GM20431 (cell line): ENCODE results near the gene SURF1.
"Not testable (repeated sequence)": the region's sequence is repeated elsewhere in the genome, so short reads cannot be mapped to it uniquely, and the experiment has no call there.

ENCODE experiments used
- in situ Hi-C: fragments of 300-500 bp; cut with MseI, MboI; formaldehyde crosslinking; loops from one replicate; pipeline ENCODE4 v1.15.0; 2020; ENCODE audit warnings: low sequenced_read_pairs; ENCODE audit not compliant: unreplicated experiment

The SURF1 gene

DNA sequence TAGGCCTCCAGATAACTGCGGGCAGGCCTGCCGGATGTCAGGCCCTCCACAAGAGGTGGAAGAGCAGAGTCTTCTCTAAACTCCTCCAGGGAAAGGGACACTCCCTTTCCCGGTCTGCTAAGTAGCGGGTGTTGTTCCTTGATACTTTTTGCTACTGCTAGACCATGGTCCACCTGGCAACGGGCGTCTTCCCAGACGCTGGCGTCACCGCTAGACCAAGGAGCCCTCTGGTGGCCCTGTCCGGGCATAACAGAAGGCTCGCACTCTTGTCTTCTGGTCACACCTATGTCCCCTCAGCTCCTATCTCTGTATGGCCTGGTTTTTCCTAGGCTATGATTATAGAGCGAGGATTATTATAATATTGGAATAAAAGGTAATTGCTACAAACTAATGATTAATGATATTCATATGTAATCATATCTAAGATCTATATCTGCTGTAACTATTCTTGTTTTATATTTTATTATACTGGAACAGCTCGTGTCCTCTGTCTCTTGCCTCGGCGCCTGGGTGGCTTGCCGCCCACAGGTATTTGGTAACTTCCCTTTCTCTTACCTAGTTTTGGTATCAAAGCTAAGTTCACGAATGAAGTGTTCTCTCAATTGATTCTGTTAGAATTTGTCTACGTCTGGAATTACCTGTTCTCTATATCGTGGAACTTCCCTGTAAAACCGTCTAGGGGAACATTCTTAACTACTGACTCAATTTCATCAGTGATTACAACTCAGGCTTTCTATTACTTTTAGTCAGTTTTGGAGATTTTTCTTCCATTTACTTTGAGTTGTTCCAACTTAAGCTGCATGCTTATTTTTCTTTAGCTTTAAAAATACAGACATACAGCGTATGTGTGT is 26.8 kb downstream of the SURF1 start:
- in situ Hi-C loops: not testable (repeated sequence)

DNA sequence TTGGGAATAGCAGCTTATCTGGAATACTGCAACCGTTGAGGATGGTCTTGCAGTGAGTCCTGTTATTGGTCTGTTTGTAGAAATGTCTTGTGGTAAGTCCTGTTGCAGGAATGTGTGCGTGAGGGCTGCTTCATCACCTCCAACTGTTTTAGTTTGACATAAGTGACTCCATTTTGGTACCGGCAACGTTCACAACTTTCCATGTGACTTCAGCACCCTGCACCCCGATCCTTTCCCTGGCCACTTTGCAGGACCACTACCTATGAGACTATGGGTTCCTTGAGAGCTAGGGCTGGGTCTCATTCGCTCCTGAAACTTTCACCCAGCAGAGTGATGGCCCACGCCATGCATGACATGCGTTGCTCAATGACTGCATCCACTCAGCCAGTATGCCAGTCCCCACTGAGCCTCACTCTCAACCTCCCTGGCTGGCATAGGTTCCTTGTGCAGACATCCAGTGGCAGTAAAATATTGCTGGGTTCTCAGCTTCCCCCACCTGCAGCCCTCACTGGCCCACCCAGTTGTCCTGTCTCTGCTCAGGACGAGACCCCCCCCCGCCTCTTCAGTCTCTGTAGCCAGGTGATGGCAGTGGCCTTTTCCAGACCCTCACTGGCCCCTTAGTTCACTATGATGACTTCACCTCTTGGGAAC is 28.3 kb downstream of the SURF1 start:
- in situ Hi-C loops: no loop called here

DNA sequence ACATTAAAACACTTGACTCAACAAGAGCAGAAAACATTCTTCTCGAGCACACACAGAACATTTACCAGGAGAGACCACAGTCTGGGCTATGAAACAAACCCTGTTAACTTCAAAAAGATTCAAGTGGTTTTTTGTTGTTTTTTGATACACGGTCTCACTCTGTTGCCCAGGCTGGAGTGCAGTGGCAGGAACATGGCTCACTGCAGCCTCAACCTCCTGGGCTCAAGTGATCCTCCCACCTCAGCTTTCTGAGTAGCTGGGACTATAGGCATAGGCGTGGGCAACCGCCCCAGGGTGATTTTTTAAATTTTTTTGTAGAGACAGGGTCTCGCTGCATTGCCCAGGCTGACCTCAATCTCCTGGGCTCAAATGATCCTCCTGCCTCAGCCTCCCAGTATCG is 29.3 kb downstream of the SURF1 start:
- in situ Hi-C loops: not testable (repeated sequence)

DNA sequence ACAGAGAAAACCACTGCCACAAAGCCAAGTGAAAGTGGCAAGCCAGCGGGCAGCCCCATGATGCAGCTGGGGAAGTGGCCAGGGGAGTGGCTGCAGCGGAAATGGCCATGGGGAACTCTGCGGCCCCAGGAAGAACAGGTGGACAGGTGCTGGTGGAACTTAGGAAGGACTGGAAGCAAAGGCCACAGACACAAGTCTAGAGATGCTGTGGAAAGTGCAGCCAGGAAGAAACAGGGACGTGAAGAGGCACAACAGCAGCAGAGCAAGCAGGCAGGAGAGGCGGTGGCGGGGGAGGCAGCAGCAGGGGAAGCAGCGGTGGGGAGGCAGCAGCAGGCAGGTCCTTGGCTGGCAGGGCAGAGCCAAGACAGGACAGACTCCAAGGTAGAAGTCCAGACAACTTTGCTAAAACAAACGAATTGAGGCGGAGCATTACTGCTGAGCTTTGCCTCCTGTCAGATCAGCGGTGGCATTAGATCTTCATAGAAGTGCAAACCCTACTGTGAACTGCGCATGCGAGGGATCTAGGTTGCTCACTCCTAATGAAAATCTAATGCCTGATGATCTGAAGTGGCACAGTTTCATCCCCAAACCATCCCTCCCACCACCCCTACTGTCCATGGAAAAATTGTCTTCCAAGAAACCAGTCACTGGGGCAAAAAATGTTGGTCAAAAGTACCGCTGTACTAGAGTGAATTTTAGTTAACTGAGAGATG is 32.1 kb downstream of the SURF1 start:
- in situ Hi-C loops: no loop called here

DNA sequence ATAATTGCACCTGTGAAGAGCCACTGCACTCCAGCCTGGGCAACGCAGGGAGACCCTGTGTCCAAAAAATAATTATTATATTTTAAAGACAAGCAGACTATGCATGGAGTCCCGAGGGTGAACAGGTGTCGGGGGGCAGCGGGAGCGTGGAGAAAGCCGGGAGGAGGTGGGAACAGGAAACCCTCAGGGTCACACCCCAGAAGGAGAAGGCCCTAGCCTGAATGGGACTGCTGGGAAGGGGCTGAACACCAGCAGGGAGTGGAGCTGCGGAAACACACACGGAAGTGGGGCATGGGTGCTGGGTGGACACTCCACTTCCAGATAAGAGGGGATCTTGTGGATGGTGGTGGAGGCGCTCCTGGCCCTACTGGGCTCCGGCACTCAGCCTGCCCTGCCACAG is 33.1 kb downstream of the SURF1 start:
- in situ Hi-C loops: no loop called here

DNA sequence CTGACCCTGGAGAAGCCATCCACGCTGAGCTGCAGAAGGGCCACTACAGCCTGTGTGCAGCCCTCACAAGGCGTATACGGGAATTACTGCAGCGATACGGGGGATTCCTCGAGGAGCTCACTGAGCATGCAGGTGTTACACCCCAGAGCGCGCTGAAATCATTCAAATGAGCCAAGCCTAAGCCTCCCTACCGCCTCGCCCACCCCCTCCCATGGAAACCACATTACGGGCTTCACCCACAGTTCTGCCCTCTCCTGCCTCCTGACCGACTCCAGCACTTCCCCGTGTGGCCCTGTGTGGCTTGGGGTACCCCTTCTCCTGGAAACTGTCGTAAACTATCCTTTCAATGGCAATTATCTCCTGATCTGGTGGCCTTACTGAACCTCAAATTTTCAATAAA is 33.6 kb downstream of the SURF1 start:
- in situ Hi-C loops: no loop called here

DNA sequence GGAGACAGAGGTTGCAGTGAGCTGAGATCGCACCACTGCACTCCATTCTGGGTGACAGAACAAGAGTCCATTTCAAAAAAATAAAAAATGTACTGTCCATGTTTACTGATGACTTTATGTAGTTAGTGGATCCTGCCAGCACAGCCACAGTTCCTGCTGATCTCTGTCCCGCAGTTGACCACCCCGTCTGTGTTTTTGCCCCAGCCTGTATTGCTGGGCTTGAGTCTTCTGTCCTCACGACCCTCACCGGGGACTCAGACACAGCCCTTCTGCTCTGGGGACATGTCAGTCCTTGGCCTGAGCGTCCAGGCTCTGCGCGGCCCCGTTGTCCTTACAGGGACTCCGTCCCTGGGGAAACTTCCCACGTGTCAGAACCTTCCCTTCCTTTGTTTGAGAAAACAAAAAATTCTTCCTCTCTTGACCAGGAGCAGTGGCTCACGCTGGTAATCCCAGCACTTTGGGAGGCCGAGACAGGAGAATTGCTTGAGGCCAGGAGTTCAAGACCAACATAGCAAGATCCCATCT is 34.8 kb downstream of the SURF1 start:
- in situ Hi-C loops: no loop called here

DNA sequence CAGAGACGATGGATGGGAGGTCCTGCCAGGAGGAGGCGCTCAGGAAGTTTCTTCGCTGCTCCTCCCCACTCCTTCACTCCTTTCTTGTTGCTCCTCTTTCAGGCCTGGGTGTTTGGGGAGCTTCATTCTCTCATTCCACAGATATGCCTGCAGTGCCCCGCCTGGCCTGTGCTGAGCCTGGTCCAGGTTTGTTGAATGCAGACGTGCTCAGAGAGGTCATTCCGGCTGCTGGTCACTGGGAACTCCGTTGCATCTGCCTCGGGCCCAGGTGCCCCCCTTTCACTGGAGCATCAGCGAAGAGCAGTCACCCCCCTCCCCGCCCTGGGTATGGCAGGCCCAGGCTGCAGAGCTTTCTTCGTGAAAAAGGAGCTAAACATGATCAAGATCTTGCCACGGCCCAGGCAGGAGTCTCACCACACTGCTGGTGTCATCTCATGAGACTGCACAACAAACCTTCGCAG is 35.8 kb downstream of the SURF1 start:
- in situ Hi-C loops: no loop called here

DNA sequence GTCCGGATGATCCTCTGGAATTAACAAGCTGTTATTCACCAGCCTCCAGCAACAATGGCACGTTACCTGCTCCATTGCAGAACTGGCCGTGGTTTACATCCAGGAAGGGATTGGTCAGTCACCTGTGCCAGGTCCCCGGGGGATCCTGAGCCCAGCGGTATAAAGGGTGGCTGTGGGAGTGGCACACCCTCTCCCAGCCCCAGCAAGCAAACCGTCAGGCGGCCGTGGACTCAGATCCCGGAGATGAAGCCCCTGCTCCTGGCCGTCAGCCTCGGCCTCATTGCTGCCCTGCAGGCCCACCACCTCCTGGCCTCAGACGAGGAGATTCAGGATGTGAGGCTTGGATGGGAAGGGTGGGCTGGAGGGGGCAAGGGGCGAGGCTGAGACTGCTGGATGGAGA is 38.7 kb downstream of the SURF1 start:
- in situ Hi-C loops: not testable (repeated sequence)

DNA sequence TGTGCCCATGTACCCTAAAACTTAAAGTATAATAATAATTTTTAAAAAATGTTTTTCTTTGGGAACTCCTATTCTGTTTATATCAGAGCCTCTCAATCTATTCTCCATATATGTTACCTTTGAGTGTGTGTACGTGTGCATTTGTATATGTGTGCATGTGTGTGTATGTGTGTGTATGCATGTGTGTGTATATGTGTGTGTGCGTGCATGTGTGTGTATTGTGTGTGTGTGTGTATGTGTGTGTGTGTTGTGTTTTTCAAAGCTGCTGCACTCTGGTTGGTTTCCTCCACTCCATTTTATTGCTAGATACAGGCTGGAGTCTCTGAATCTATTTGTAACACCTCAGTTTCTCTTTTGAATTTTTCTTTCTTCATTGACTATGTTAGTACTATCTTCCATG is 40.3 kb downstream of the SURF1 start:
- in situ Hi-C loops: no loop called here

DNA sequence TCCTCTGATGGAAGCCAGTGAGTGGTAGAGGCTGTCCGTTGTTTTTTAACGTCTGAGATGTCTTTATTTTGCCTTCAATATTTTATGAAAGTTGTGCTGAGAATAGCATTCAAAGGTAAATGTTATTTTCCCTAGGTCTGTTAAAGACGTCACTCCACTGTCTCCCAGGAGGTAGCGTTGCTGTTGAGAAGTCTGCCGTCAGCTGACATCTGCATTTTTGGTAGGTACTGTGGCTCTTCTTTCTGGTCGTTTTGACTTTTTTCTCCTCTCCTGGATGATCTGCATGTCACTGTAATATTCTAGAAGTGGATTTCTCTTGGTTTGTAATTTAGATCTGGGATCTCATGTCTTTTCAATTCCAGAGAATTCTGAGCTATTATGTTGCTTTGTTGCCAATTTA is 46.7 kb downstream of the SURF1 start:
- in situ Hi-C loops: no loop called here

DNA sequence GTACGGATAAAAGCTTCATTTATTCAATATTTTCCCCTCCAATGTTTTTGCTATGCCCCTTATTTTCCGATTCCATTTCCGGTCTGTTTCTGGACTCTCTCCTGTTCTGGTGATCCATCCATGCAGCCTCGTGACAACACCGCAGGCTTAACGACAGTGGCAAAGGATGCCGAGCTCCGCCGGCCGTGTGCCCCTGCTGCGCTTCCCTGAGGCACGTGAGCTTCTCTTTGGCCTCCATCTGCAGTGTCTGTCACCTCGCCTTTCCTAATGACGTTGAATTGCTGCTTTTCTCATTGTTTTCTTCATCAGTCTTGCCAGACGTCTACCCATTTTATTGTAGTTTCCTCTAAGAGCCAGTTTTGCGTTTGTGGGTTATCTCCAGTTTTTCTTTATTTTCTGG is 49.0 kb downstream of the SURF1 start:
- in situ Hi-C loops: no loop called here

DNA sequence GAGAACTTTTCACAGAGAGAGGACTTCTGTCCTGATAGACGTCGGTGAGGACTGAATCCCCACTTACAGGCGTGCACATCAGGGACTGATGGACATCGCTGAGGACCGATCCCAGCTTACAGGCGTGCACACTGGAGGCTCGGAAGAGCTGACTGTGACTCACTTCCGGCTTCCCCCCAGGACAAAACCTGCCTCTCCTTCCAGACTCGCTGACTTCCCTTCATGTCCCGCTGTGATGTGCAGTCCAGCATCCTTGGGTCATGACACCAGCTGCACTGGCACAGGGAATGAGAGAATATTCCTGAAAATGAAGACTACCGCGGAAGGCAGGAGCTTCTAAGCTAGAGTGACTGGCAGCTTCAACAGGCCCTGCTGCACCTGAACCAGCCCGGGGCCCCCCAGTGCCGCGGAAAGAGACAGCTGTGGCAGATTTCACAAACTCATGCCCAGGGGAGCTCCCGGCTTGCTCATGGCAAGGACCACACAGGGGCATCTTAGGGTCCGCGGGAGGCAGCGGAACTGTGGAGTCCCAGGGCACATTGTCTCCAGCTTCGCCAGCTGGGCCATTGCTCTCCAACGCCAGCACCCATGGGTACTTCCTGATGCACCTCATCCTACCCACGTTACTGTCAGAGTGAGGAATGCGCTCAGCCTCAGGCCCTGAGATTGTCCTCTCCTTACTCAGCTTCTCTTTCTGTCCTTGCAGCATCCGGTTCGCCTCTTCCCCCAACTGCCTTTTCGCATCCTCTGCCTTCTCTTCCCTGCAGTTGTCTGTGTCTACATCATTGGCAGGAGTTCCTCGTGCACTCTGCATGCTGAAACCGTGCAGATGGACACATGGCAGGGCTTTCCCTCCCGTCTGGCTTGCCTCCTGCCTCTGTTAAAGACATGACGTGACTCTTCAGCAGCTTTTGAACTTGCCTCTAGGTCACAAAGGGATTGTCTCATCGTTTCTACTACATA is 49.8 kb downstream of the SURF1 start:
- in situ Hi-C loops: no loop called here

DNA sequence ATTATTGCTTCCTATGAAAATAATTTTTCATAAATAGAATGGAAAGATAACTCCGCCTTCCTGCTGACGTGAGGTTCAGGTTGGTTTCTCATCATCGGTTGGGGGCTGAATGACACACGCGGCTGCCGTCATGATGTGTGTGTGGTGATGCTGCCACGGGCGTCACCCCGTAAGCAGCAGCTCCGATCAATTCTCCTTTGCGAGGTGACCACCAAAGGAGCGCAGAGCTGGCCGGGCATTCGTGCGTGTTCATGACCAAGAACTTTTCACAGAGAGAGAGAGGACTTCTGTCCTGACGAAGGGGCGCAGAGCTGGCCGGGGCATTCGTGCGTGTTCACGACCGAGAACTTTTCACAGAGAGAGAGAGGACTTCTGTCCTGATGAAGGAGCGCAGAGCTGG is 50.6 kb downstream of the SURF1 start:
- in situ Hi-C loops: no loop called here

DNA sequence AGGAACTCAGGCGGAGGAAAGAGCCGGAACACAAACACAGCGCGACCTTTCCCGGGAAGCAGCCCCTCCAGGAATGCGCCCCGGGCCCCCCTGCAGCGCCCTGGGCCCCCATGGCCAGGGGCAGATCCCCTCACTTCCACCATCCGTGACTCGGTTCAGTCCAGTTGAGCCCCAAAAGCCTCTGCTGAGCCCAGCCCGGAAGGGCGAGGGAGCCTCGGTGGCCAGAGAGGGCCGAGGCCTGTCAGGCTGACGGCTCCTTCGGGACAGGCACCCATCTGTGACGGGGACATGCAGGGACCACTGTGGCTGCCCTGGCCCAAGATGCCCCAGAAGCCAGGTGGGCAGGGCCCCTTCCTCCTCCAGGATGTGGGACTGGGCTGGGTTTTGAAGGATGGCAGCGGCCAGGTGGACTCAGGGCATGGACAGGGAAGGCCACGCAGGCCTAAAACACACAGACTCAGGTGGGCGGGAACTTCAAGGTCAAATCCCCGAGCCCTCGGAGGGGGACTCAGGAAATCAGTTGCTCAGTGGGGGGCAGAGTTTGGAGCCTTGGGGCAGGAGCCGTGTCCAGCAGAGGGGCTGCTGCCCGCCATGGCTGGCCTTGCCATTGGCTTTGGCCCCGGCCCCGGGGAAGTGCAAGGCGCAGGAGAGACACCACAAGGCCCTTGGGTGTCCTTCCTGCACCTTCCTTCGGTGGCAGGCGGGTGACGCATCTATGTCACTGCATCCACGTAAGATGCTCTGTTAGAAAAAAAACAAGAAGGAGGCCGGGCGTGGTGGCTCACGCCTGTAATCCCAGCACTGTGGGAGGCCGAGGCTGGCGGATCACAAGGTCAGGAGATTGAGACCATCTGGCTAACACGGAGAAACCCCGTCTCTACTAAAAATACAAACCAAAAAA is 51.6 kb downstream of the SURF1 start:
- in situ Hi-C loops: no loop called here

DNA sequence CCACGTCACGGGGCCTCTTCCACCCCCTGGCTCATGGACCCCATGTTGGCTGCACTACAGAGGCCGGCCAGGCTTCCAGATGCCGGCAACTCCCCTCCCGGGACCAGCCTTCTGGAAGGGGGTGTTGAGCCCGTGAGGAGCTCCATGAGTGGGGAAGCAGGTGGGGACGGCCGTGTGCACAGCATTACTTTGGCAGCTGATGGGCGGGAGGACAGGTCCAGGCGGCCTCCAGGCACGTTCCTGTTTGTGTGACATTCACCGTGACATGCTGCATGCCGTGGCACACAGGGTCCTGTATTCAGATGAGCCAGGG is 52.2 kb downstream of the SURF1 start:
- in situ Hi-C loops: no loop called here

DNA sequence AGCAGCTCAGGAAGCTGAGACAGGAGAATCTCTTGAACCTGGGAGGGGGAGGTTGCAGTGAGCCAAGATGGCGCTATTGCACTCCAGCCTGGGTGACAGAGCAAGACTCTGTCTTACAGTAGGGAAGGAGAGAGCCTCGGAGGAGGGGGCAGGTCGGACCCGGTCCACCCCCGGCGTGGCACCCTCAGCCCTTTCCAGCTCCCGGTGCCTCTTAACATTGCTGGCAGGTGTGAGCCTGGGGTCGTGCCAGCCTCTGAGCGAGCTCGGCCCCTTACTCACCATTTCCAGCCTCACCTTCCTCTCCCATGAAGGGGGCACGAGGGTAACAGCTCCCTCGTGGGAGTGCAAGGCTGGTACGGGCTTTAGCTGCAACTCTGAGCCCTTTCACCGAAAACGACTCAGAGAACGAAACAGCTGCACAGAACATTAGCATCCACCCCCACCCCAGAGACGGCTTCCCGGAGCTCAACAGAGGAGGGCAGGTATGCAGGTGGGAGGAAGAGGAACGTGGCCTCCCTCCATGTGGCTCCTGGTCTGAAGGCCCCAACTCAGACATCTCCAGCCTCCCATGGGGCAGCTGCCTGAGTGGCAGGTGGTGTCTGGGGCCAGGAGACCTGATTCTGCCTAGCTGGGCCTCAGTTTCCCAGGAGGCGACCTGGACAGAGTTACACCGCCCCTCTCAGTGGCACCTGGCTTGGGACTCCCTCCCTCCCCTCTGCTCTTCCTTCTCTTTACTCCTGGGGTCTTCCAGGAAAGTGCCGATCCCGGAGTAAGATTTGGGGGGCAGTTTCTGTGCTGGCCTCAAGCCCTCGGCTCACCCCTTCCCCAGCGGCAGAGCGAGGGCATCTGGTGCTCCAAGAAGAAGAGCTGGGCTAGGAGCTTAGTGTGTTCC is 52.8 kb downstream of the SURF1 start:
- in situ Hi-C loops: no loop called here
